HCT116 (cell line): Measurements from ENCODE around the gene MCC. TPM values are rescaled to one million over a fixed set of nuclear protein-coding genes. Genes with fewer than 3 reads are reported as not detected.

Source experiments
- ATAC-seq: fragments of 200-7000 bp; cut with Tn5 transposase; 2 replicates; pipeline ENCODE4 v1.9.1; 2020; ENCODE audit warnings: mild to moderate bottlenecking, moderate library complexity
- BruUV-seq: library from RNA; stranded (reverse); fragments of 400-500 nt; replicated peaks from 2 replicates; lab custom pipeline; 2021; lab: Mats Ljungman, UMichigan
- CTCF ChIA-PET: fragments of 300-600 bp; sonication (Branson Sonifier 250); formaldehyde crosslinking; loops from one replicate; lab custom pipeline; 2021; ENCODE audit warnings: antibody characterized with exemption; lab: Charles Lee
- POLR2A ChIA-PET: fragments of 300-600, 350-600 bp; sonication (Branson Sonifier 250); formaldehyde crosslinking; loops from one replicate; lab custom pipeline; 2021; ENCODE audit warnings: antibody characterized with exemption; lab: Charles Lee
- RAD21 ChIA-PET, 2 experiments: fragments of 300-600 bp; sonication (Branson Sonifier 250); formaldehyde crosslinking; loops; one replicate each; lab custom pipeline; 2023; ENCODE audit warnings: low total read pairs in 2 of 2; ENCODE audit not compliant: uncharacterized antibody in 2 of 2, unreplicated experiment in 2 of 2, low non-redundant PET in 1 of 2; lab: Charles Lee
- DNase-seq: peaks from one replicate; pipeline ENCODE4 v3.0.0-alpha.2; 2010; ENCODE audit warnings: low read depth, low spot score
- H2AFZ ChIP-seq: fragments of 200-600 bp; shearing (Covaris generic), sonication (generic); 2 replicates; pipeline ENCODE4 v1.6.1; 2017; ENCODE audit warnings: low read depth, mixed run types, mixed read lengths, antibody characterized with exemption, low read length; ENCODE audit not compliant: poor library complexity, severe bottlenecking
- H3K27ac ChIP-seq: 2 replicates; pipeline ENCODE4 v1.5.1; 2012; ENCODE audit warnings: low read depth, low read length
- H3K27me3 ChIP-seq: fragments of 200-600 bp; sonication (generic); 2 replicates; pipeline ENCODE4 v1.6.1; 2016; ENCODE audit warnings: mixed run types, low read length, mixed read lengths; ENCODE audit not compliant: insufficient read depth
- H3K36me3 ChIP-seq, 2 experiments: fragments of 200-500 bp in 1 of 2; fragments of 200-600 bp in 1 of 2; sonication (Bioruptor generic) in 1 of 2; sonication (generic) in 1 of 2; 2 replicates each; pipeline versions ENCODE4 v1.5.1 to v1.6.1; 2014 to 2016; ENCODE audit warnings: low read length in 2 of 2, inconsistent platforms in 1 of 2, mixed read lengths in 1 of 2, mixed run types in 1 of 2; ENCODE audit not compliant: insufficient read depth in 2 of 2, control insufficient read depth in 1 of 2
- H3K4me1 ChIP-seq, 2 experiments: fragments of 200-600 bp in 1 of 2; sonication (generic) in 1 of 2; 2 replicates each; pipeline versions ENCODE4 v1.5.1 to v1.6.1; 2012 to 2017; ENCODE audit warnings: low read length in 2 of 2, inconsistent platforms in 1 of 2, mild to moderate bottlenecking in 1 of 2, mixed read lengths in 1 of 2, mixed run types in 1 of 2, moderate library complexity in 1 of 2; ENCODE audit not compliant: insufficient read depth in 2 of 2, control insufficient read depth in 1 of 2
- H3K4me2 ChIP-seq: fragments of 200-600 bp; sonication (generic); 2 replicates; pipeline ENCODE4 v1.6.1; 2017; ENCODE audit warnings: mixed run types, low read length, mixed read lengths
- H3K4me3 ChIP-seq, 2 experiments: fragments of 200-600 bp in 1 of 2; sonication (generic) in 1 of 2; replicated peaks in 1 of 2; 2 replicates each; pipeline ENCODE4 v1.5.1; 2011 to 2016; ENCODE audit warnings: low read length in 2 of 2, control low read depth in 1 of 2, low read depth in 1 of 2, mild to moderate bottlenecking in 1 of 2, mixed read lengths in 1 of 2, mixed run types in 1 of 2
- H3K79me2 ChIP-seq: fragments of 200-600 bp; sonication (generic); 2 replicates; pipeline ENCODE4 v1.6.1; 2017; ENCODE audit warnings: mild to moderate bottlenecking, mixed run types, low read length, moderate library complexity, mixed read lengths; ENCODE audit not compliant: insufficient read depth
- H3K9ac ChIP-seq: fragments of 200-600 bp; sonication (generic); 2 replicates; pipeline ENCODE4 v1.6.1; 2016; ENCODE audit warnings: low read length, mixed read lengths
- H3K9me2 ChIP-seq: fragments of 200-600 bp; sonication (generic), shearing (Covaris generic); 2 replicates; pipeline ENCODE4 v1.6.1; 2017; ENCODE audit warnings: mixed run types, mild to moderate bottlenecking, moderate library complexity; ENCODE audit not compliant: insufficient read depth
- H3K9me3 ChIP-seq, 2 experiments: fragments of 200-500 bp in 1 of 2; fragments of 200-600 bp in 1 of 2; sonication (Bioruptor generic) in 1 of 2; sonication (generic) in 1 of 2; 2 replicates each; pipeline ENCODE4 v1.6.1; 2014 to 2017; ENCODE audit warnings: low read length in 2 of 2, mixed read lengths in 2 of 2, inconsistent platforms in 1 of 2, low read depth in 1 of 2, mild to moderate bottlenecking in 1 of 2, mixed run types in 1 of 2, moderate library complexity in 1 of 2; ENCODE audit not compliant: control insufficient read depth in 1 of 2, insufficient read depth in 1 of 2
- H4K20me1 ChIP-seq: fragments of 200-600 bp; sonication (generic), shearing (Covaris generic); 2 replicates; pipeline ENCODE4 v1.6.1; 2017; ENCODE audit warnings: mixed run types, mild to moderate bottlenecking, moderate library complexity; ENCODE audit not compliant: insufficient read depth
- CBX3 ChIP-seq: IDR thresholded peaks from 2 replicates; pipeline ENCODE4 v1.6.1; 2012; ENCODE audit warnings: low read depth
- CEBPB ChIP-seq: IDR thresholded peaks from 2 replicates; pipeline ENCODE4 v1.6.1; 2012; ENCODE audit warnings: low read depth
- CTCF ChIP-seq, 3 experiments: fragments of 200-600 bp in 1 of 3; sonication (generic) in 1 of 3; IDR thresholded peaks in 2 of 3; conservative IDR thresholded peaks in 1 of 3; 2 replicates each; pipeline ENCODE4 v1.5.1; 2012 to 2017; ENCODE audit warnings: low read depth in 2 of 3, low read length in 2 of 3, antibody characterized with exemption in 1 of 3, borderline replicate concordance in 1 of 3, control low read depth in 1 of 3, mild to moderate bottlenecking in 1 of 3, mixed read lengths in 1 of 3, mixed run types in 1 of 3, moderate library complexity in 1 of 3; ENCODE audit not compliant: insufficient read depth in 1 of 3
- EGR1 ChIP-seq: IDR thresholded peaks from 2 replicates; pipeline ENCODE4 v1.6.1; 2012; ENCODE audit warnings: low read depth
- ELF1 ChIP-seq: IDR thresholded peaks from 2 replicates; pipeline ENCODE4 v1.6.1; 2012; ENCODE audit warnings: low read depth, borderline replicate concordance
- EZH2 ChIP-seq: fragments of 200-600 bp; sonication (generic); IDR thresholded peaks from 2 replicates; pipeline ENCODE4 v1.6.1; 2017; ENCODE audit warnings: antibody characterized with exemption, mixed run types
- FOSL1 ChIP-seq: IDR thresholded peaks from 2 replicates; pipeline ENCODE4 v1.6.1; 2012; ENCODE audit warnings: low read depth
- JUND ChIP-seq: IDR thresholded peaks from 2 replicates; pipeline ENCODE4 v1.6.1; 2012
- POLR2A ChIP-seq: IDR thresholded peaks from 2 replicates; pipeline ENCODE4 v1.7.0; 2011; ENCODE audit warnings: borderline replicate concordance; ENCODE audit not compliant: insufficient read depth, insufficient read length; ENCODE audit errors: extremely low read depth
- POLR2AphosphoS5 ChIP-seq: IDR thresholded peaks from 2 replicates; pipeline ENCODE4 v1.6.1; 2011; ENCODE audit warnings: mild to moderate bottlenecking, low read depth, low read length, moderate library complexity
- RAD21 ChIP-seq: IDR thresholded peaks from 2 replicates; pipeline ENCODE4 v1.6.1; 2012; ENCODE audit warnings: low read depth, mild to moderate bottlenecking
- SIN3A ChIP-seq: IDR thresholded peaks from 2 replicates; pipeline ENCODE4 v1.6.1; 2012; ENCODE audit warnings: low read depth
- SP1 ChIP-seq: IDR thresholded peaks from 2 replicates; pipeline ENCODE4 v1.6.1; 2012; ENCODE audit warnings: low read depth
- SRF ChIP-seq: IDR thresholded peaks from 2 replicates; pipeline ENCODE4 v1.6.1; 2012; ENCODE audit warnings: low read depth
- ZFX ChIP-seq: fragments of 450-650 bp; IDR thresholded peaks from 2 replicates; pipeline ENCODE4 v1.6.1; 2017
- ZNF274 ChIP-seq: fragments of 200-500 bp; sonication (Bioruptor generic); IDR thresholded peaks from 2 replicates; pipeline ENCODE4 v1.6.1; 2014; ENCODE audit warnings: mild to moderate bottlenecking, low read depth, low read length, inconsistent platforms
- intact Hi-C: fragments of 100-400 bp; cut with micrococcal nuclease; formaldehyde crosslinking; loops from 2 replicates; pipeline ENCODE4 v1.10.0; 2022
- total RNA-seq: library from RNA; stranded (reverse); gene quantifications from one replicate; pipeline ENCODE4 v1.2.1, GENCODE V29; 2021; ENCODE audit not compliant: unreplicated experiment
- TF ChIP-seq, protein P1 (sequence below): IDR thresholded peaks from 2 replicates; pipeline ENCODE4 v1.6.1; 2012

Gene MCC
- total RNA-seq, 1 experiment from 2014 or later: 20.1 TPM

GRCh38 chr5:113244966-113245365, 243.3 kb downstream of the MCC start:
- H3K79me2 ChIP-seq: no peaks in the 10 kb centered on the region
- no peaks in the 10 kb centered on the region for H3K27me3 ChIP-seq
- no TSS peak for BruUV-seq
- no peak overlapping the region for H3K4me2 ChIP-seq
- H3K9me2 ChIP-seq: no peaks in the 10 kb centered on the region
- no peaks in the 10 kb centered on the region for H3K9me3 ChIP-seq
- no peak overlapping the region for H2AFZ ChIP-seq
- no peaks in the 10 kb centered on the region for H3K36me3 ChIP-seq
- H3K4me3 ChIP-seq: no peak overlapping the region
- intact Hi-C loops: no loop called here
- no peak overlapping the region for H3K27ac ChIP-seq
- ChIA-PET POLR2A (no interaction called here), RAD21 (no interaction called here)
- TF ChIP-seq RAD21 (no peak), CEBPB (no peak), CTCF (IDR thresholded peaks at IDR 0.05 in 2 of 3, conservative IDR thresholded peaks at IDR 0.05 in 1 of 3; ENCODE audit: borderline replicate concordance in 1 of 3, insufficient read depth in 1 of 3, low read depth in 2 of 3, low read length in 2 of 3) (no peak), CBX3 (no peak), ZNF274 (no peak), SP1 (no peak)
- TF ChIP-seq, protein P1, sequence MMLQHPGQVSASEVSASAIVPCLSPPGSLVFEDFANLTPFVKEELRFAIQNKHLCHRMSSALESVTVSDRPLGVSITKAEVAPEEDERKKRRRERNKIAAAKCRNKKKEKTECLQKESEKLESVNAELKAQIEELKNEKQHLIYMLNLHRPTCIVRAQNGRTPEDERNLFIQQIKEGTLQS: no peak
- TF ChIP-seq, all 23 proteins: peak for 0
- ATAC-seq (no peak), DNase-seq (no peak)
- H4K20me1 ChIP-seq: no peaks in the 10 kb centered on the region
- CTCF ChIA-PET: no interaction called here
- no peak overlapping the region for H3K9ac ChIP-seq
- peaks cover 0 to 2% of the 10 kb centered on the region in 2 experiments; a peak in 1 of 4 replicates for H3K4me1 ChIP-seq

- Histone ChIP-seq H3K36me3 (no peaks in the 10 kb centered on the region), H3K79me2 (no peaks in the 10 kb centered on the region), H3K4me1 (no peaks in the 10 kb centered on the region), H2AFZ (no peak overlapping the region), H3K9me2 (no peaks in the 10 kb centered on the region), H3K4me2 (no peak overlapping the region), H3K4me3 (no peak overlapping the region), H3K27me3 (no peaks in the 10 kb centered on the region), H3K27ac (no peak overlapping the region), H4K20me1 (no peaks in the 10 kb centered on the region), H3K9me3 (no peaks in the 10 kb centered on the region), H3K9ac (no peak overlapping the region)
- DNase-seq: no peak
- BruUV-seq: no TSS peak
- intact Hi-C loops: no loop called here
- CTCF ChIA-PET: no interaction called here
- ATAC-seq: no peak
- RAD21 ChIA-PET: no interaction called here
- TF ChIP-seq EGR1 (no peak), EZH2 (no peak), RAD21 (no peak), FOSL1 (no peak), SIN3A (no peak), JUND (no peak), ELF1 (no peak), POLR2A (no peak), POLR2AphosphoS5 (no peak), CEBPB (no peak), CBX3 (no peak), SRF (no peak), ZFX (no peak)
- POLR2A ChIA-PET: no interaction called here
Observed at GRCh38 chr5:113243349-113243664, 244.9 kb downstream of the MCC start.
